Mucosa of descending colon (tissue), 3 donors: ENCODE results near the gene COMMD1. TPM values are rescaled to one million over a fixed set of nuclear protein-coding genes. Genes with fewer than 3 reads are reported as not detected.
"Not testable (repeated sequence)": the region's sequence is repeated elsewhere in the genome, so short reads cannot be mapped to it uniquely, and the experiment has no call there.

Experiments
- ATAC-seq: fragments of 200-7000 bp; cut with Tn5 transposase; one replicate; pipeline ENCODE4 v1.9.1; 2020; ENCODE audit warnings: mild to moderate bottlenecking, moderate library complexity
- DNase-seq, 3 donors: peaks; one replicate each; pipeline ENCODE4 v3.0.0-alpha.2; 2020
- H3K36me3 ChIP-seq: fragments of 200-600 bp; one replicate; pipeline ENCODE4 v1.8.0; 2021; ENCODE audit warnings: low read depth, mild to moderate bottlenecking
- H3K4me1 ChIP-seq: fragments of 200-600 bp; one replicate; pipeline ENCODE4 v1.8.0; 2021; ENCODE audit warnings: low read depth, mild to moderate bottlenecking
- H3K4me3 ChIP-seq: fragments of 200-600 bp; one replicate; pipeline ENCODE4 v1.8.0; 2021; ENCODE audit warnings: mild to moderate bottlenecking
- H3K9me3 ChIP-seq: fragments of 200-600 bp; one replicate; pipeline ENCODE4 v1.8.0; 2021; ENCODE audit warnings: mild to moderate bottlenecking
- intact Hi-C, 2 donors: fragments of 100-400 bp; cut with DNase I in 1 of 2; cut with micrococcal nuclease in 1 of 2; formaldehyde crosslinking; loops; one replicate each; pipeline versions ENCODE4 v1.11.0 to v1.11.1; 2022; cut with DNase I, micrococcal nuclease
- total RNA-seq, 3 donors: library from RNA; stranded (reverse); fragmentation: NEBNext Ultra II Directional in 2 of 3; extraction: Animal tissue kit (Norgen Biotek cat#: 25700) in 2 of 3; gene quantifications; one replicate each; pipeline versions ENCODE4 v1.2.1 to v1.2.4, GENCODE V29; 2021 to 2023
- TF ChIP-seq, protein P1 (sequence below): fragments of 200-600 bp; IDR thresholded peaks from one replicate; pipeline ENCODE4 v1.8.0; 2022; ENCODE audit warnings: antibody characterized with exemption, mild to moderate bottlenecking
- donor health status: DM: no; HTN: no; CAD: no; lungs with moderate emphysema.
- donor health status: DM: no; HTN: no; CAD: no.
- donor health status: DM: no; HTN: yes; CAD: no.

The COMMD1 gene
- total RNA-seq, 3 donors from 2014 or later: 21.5 to 33.5 (median 24.8) TPM

DNA sequence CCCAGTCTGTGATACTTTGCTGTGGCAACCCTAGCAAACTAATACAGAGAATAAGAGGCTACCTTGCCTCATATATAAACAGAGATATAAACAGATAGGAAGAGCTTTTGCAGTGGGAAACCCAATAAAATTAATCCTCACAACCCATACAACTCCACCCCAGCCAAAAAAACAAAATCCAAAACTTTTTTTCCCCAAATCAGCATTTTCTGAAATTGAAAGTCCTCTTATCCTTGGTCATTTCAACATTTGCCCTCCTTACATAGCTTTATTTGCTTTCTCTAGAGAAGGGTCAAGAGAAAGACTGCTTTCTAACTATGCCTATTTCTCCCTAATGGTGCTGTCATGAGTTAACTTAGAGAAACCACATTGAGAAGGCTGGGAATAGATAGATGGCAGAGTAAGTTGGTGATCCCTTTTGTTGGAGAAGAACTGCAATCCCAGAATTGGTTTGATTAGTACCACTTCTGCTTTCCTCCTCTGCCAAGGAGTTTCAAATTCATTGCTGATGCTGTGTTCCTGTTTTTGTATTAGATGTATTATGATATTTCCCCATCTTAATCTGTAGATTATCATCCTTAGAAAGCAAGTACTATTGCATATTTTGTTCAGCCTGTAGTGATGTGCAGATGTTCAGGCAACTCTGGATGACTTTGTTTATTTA lies 214.0 kb downstream of the COMMD1 start:
- H3K36me3 ChIP-seq: no peaks in the 10 kb centered on the region
- TF ChIP-seq, protein P1, sequence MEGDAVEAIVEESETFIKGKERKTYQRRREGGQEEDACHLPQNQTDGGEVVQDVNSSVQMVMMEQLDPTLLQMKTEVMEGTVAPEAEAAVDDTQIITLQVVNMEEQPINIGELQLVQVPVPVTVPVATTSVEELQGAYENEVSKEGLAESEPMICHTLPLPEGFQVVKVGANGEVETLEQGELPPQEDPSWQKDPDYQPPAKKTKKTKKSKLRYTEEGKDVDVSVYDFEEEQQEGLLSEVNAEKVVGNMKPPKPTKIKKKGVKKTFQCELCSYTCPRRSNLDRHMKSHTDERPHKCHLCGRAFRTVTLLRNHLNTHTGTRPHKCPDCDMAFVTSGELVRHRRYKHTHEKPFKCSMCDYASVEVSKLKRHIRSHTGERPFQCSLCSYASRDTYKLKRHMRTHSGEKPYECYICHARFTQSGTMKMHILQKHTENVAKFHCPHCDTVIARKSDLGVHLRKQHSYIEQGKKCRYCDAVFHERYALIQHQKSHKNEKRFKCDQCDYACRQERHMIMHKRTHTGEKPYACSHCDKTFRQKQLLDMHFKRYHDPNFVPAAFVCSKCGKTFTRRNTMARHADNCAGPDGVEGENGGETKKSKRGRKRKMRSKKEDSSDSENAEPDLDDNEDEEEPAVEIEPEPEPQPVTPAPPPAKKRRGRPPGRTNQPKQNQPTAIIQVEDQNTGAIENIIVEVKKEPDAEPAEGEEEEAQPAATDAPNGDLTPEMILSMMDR: no peak
- H3K4me1 ChIP-seq: no peaks in the 10 kb centered on the region
- no peak for ATAC-seq
- intact Hi-C loops: no loop called here
- DNase-seq: no peak
- no peaks in the 10 kb centered on the region for H3K9me3 ChIP-seq
- no peak overlapping the region for H3K4me3 ChIP-seq

DNA sequence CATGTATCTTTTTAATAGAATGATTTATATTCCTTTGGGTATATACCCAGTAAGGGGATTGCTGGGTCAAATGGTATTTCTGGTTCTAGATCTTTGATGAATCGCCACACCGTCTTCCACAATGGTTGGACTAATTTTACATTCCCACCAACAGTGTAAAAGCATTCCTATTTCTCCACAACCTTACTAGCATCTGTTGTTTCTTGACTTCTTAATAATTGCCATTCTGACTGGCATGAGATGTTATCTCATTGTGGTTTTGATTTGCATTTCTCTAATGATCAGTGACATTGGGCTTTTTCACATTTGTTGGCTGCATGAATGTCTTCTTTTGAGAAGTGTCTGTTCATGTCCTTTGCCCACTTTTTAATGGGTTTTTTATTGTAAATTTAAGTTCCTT lies 220.8 kb downstream of the COMMD1 start:
- not testable (repeated sequence) for H3K4me3 ChIP-seq, H3K36me3 ChIP-seq, H3K9me3 ChIP-seq, DNase-seq, ATAC-seq, H3K4me1 ChIP-seq
- intact Hi-C loops: loop anchor here in 1 of 2 donors (10.0 kb wide), 1 partner anchor 259 kb away; no protein-coding TSS in a partner anchor

DNA sequence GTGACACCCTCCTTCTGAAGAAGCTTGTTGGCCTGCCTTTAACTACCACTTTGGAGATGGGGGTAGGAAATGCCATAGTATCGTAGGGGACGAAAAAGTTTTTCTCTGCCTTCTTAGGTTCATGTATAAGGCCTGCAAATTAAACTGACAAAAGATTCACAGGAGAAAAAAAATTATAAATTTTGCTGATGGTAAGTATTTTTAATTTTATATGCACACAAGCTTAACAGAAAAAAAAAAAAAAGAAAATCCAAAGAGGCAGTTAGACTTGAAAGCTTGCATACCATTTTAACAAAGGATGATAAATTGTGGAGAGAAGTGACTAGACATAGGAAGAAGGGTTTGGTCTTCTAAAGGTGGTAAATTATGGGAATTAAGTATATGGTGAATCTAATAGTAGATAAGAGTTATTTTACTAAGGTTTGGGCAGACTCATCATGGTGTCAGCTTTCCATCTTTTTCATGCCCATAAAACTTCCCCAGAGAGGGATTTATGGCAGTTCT lies 227.9 kb downstream of the COMMD1 start:
- Histone ChIP-seq H3K4me3 (no peak overlapping the region), H3K9me3 (no peaks in the 10 kb centered on the region), H3K4me1 (no peaks in the 10 kb centered on the region), H3K36me3 (no peaks in the 10 kb centered on the region)
- TF ChIP-seq, protein P1: no peak
- DNase-seq: no peak
- intact Hi-C loops: no loop called here
- no peak for ATAC-seq

DNA sequence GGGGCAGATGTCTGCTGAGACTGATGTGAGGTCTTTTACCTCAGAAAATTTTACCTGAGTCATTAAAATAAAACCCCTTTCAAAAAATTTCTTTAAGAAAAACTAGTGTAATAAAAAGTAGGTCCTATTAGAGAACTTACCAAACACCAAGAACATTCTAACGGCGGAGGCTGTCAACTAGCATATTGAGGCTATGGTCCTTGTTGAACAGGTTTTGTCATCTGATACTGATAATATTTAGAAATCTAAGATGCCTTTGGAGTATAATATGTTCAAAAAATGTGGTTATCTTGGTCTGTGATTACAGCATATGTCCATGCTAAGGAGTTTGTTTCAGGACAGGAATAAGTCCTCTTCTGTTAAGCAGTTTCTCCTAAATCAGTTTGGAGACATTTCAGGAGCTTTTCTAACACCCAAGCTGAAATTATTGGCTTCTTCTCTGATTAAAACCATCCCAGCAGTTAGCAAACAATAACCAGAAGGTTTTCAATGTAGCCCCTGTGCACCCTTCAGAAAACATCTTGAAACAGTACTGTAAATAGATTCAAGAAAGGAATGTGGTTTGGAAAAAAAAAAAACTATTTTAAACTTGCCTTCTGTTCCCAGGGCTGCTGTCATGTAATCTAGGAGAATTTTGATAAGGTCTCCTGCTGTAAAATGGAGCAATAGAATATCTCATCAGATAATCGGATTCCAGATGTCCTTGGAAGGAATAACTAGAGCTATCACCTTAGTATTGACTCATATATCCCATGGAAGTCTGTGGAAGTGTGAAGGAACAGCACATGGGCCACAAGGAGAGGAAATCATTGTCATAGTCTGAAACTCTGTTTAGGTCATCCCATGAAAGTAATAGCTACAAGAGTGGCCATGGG lies 231.7 kb downstream of the COMMD1 start:
- ATAC-seq: no peak
- TF ChIP-seq, protein P1: no peak
- intact Hi-C loops: no loop called here
- no peak for DNase-seq
- Histone ChIP-seq H3K36me3 (no peaks in the 10 kb centered on the region), H3K4me1 (no peaks in the 10 kb centered on the region), H3K9me3 (no peaks in the 10 kb centered on the region), H3K4me3 (no peak overlapping the region)

DNA sequence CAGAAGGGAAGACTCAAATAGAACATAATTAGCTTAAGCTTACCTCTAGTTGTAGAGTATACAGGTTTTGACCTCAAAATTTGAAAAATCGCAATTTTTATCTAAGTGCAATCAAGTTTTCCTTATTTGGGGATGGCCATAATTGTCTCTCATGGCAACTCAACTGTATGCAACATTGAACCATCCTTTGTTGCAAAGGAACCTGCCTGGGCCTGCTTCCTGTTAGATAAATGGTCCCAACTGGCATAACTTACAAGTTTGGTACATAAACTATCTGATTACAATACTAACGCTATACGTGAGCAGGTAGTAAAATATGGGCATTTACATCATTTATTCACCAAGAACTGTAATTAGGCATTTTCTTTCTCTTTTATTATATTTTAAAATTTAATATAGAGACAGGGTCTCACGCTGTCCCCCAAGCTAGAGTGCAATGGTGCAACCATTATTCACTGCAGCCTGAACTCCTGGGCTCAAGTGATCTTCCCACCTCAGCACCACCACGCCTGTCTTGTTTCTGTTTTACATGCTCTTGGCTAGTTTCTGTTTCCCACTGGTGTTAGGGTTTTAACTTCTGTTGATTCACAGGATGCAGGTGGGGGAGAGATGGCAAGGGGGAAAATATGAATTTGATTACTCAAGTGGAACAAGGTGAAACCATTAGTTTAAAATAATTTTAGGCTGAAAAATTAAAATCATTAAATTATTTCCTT lies 235.1 kb downstream of the COMMD1 start:
- ATAC-seq: no peak
- intact Hi-C loops: no loop called here
- TF ChIP-seq, protein P1: no peak

More for the DNA sequence above, 235.1 kb downstream of the COMMD1 start:
- H3K9me3 ChIP-seq: no peaks in the 10 kb centered on the region
- H3K4me1 ChIP-seq: no peaks in the 10 kb centered on the region
- no peak overlapping the region for H3K4me3 ChIP-seq
- H3K36me3 ChIP-seq: no peaks in the 10 kb centered on the region
- no peak for DNase-seq
